ENCODE results near the gene ASB7. TPM values are rescaled to one million over a fixed set of nuclear protein-coding genes. Genes with fewer than 3 reads are reported as not detected.

The ASB7 gene
- total RNA-seq, 6 donors from 2014 or later: 11.7 to 19.8 (median 14.2) TPM

GRCh38 chr15:100690032-100690794, 87.8 kb downstream of the ASB7 start:
- Histone ChIP-seq H3K36me3 (no peaks in the 10 kb centered on the region), H3K4me3 (no peak overlapping the region), H3K4me1 (peaks cover 0 to 26% (median 12%) of the 10 kb centered on the region in 4 donors), H3K9me3 (no peaks in the 10 kb centered on the region), H3K27ac (no peak overlapping the region), H3K27me3 (no peaks in the 10 kb centered on the region)
- TF ChIP-seq EP300 (IDR thresholded peaks at IDR 0.05) (no peak), POLR2A (IDR thresholded peaks at IDR 0.05) (no peak), CTCF (IDR thresholded peaks at IDR 0.05) (no peak), POLR2AphosphoS5 (IDR thresholded peaks at IDR 0.05) (no peak)
- WGBS, 2 donors: 77 to 83% methylated on average over 18 of the region's 18 CpGs
- peak in 1 of 2 donors; percentile 52 for DNase-seq
- no peak for ATAC-seq (ENCODE audit: low FRiP score in 2 of 2)

DNA sequence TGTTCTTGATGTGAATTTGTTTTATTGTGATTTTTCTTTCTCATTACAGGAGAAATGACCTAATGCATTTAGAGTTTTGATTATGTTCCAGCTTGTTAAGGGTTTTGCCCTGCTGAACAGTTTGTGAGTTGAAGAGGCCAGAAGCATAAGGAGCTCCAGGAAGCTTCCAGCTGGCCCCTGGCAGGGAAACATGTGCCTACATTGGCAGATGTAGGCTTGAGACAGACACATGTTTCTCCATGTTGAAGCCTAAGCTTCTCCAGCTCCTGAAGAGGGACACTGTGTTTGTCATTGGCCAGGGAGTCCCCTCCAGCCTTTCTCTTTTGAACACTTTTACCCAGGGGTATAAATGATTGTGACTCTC, 88.4 kb downstream of the ASB7 start:
- no peaks in the 10 kb centered on the region for H3K27me3 ChIP-seq
- no peak overlapping the region for H3K27ac ChIP-seq
- H3K36me3 ChIP-seq: no peaks in the 10 kb centered on the region
- ATAC-seq (ENCODE audit: low FRiP score in 2 of 2): no peak
- H3K9me3 ChIP-seq: no peaks in the 10 kb centered on the region
- H3K4me1 ChIP-seq: peaks cover 0 to 26% (median 12%) of the 10 kb centered on the region in 4 donors
- DNase-seq: no peak
- TF ChIP-seq EP300 (IDR thresholded peaks at IDR 0.05) (no peak), POLR2AphosphoS5 (IDR thresholded peaks at IDR 0.05) (no peak), CTCF (IDR thresholded peaks at IDR 0.05) (no peak), POLR2A (IDR thresholded peaks at IDR 0.05) (no peak)
- no peak overlapping the region for H3K4me3 ChIP-seq

- no peak for TF ChIP-seq CTCF (IDR thresholded peaks at IDR 0.05)
- TF ChIP-seq POLR2AphosphoS5 (IDR thresholded peaks at IDR 0.05): no peak
- no peak for TF ChIP-seq POLR2A (IDR thresholded peaks at IDR 0.05)
- no peak for TF ChIP-seq EP300 (IDR thresholded peaks at IDR 0.05)
- no peak overlapping the region for H3K4me3 ChIP-seq
- no peaks in the 10 kb centered on the region for H3K27me3 ChIP-seq
- H3K4me1 ChIP-seq: peaks cover 0 to 26% (median 12%) of the 10 kb centered on the region in 4 donors
- H3K9me3 ChIP-seq: no peaks in the 10 kb centered on the region
- no peaks in the 10 kb centered on the region for H3K36me3 ChIP-seq
- DNase-seq (no peak), ATAC-seq (ENCODE audit: low FRiP score in 2 of 2) (no peak)
- 100% methylated on average over 2 to 4 of the region's 4 CpGs for WGBS, 2 donors
- H3K27ac ChIP-seq: no peak overlapping the region
These were observed 88.9 kb downstream of the ASB7 start for GRCh38 chr15:100691321-100691720.

DNA sequence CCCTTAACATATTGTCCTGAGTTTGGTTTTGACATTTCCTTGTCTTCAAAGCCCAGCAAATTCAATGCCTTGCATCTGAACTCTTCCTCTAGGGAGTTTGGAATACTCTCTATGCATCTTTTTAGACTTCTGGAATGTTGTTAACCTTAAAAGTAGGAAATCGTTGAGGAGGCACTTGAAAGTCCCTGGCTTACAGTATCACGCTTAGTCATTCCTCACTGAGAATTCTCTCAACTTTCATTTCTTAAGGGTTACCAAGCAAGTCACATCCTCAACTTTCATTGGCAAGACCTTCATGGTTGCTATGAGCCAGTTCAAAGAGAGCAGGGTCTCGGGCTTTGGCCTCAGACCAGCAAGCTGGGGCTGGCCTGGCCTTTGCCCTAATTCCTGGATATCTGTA, 89.9 kb downstream of the ASB7 start:
- Histone ChIP-seq H3K27me3 (no peaks in the 10 kb centered on the region), H3K36me3 (no peaks in the 10 kb centered on the region), H3K4me1 (peaks cover 0 to 26% (median 12%) of the 10 kb centered on the region in 4 donors), H3K9me3 (no peaks in the 10 kb centered on the region), H3K27ac (no peak overlapping the region), H3K4me3 (no peak overlapping the region)
- no peak for DNase-seq
- WGBS, 2 donors: 49 to 68% methylated on average over 3 of the region's 3 CpGs
- ATAC-seq (ENCODE audit: low FRiP score in 2 of 2): no peak
- TF ChIP-seq POLR2AphosphoS5 (IDR thresholded peaks at IDR 0.05) (no peak), POLR2A (IDR thresholded peaks at IDR 0.05) (no peak), EP300 (IDR thresholded peaks at IDR 0.05) (no peak), CTCF (IDR thresholded peaks at IDR 0.05) (no peak)

- WGBS, 2 donors: 91 to 96% methylated on average over 7 of the region's 7 CpGs
- Histone ChIP-seq H3K4me3 (no peak overlapping the region), H3K9me3 (no peaks in the 10 kb centered on the region), H3K36me3 (no peaks in the 10 kb centered on the region), H3K27me3 (no peaks in the 10 kb centered on the region), H3K27ac (no peak overlapping the region), H3K4me1 (peaks cover 0 to 26% (median 12%) of the 10 kb centered on the region in 4 donors)
- DNase-seq: no peak
- TF ChIP-seq CTCF (IDR thresholded peaks at IDR 0.05) (no peak), EP300 (IDR thresholded peaks at IDR 0.05) (no peak), POLR2A (IDR thresholded peaks at IDR 0.05) (no peak), POLR2AphosphoS5 (IDR thresholded peaks at IDR 0.05) (no peak)
- no peak for ATAC-seq (ENCODE audit: low FRiP score in 2 of 2)
These were observed 90.3 kb downstream of the ASB7 start for GRCh38 chr15:100692671-100693070.
